Ovary (tissue), 9 donors: ENCODE measurements around the gene SEMA3B. TPM values are rescaled to one million over a fixed set of nuclear protein-coding genes. Genes with fewer than 3 reads are reported as not detected.

Source experiments
- DNase-seq, 5 donors: peaks; one replicate each; pipeline ENCODE4 v3.0.0-alpha.2; 2019 to 2020
- H3K27ac ChIP-seq, 2 donors: fragments of 200-600 bp; one replicate each; pipeline versions ENCODE4 v1.5.1 to v1.8.0; 2019 to 2022
- H3K27me3 ChIP-seq: fragments of 200-600 bp; one replicate; pipeline ENCODE4 v1.8.0; 2022
- H3K36me3 ChIP-seq: fragments of 200-600 bp; sonication (generic); one replicate; pipeline ENCODE4 v1.5.1; 2019
- H3K4me1 ChIP-seq: one replicate; pipeline ENCODE4 v1.8.1; 2013; ENCODE audit warnings: mild to moderate bottlenecking, moderate library complexity; ENCODE audit not compliant: insufficient read depth
- H3K4me3 ChIP-seq: fragments of 200-600 bp; sonication (generic); one replicate; pipeline ENCODE4 v1.5.1; 2017
- H3K9me3 ChIP-seq, 2 donors: fragments of 200-600 bp in 1 of 2; sonication (generic) in 1 of 2; one replicate each; pipeline versions ENCODE4 v1.5.1 to v1.8.1; 2013 to 2019; ENCODE audit warnings: mild to moderate bottlenecking in 1 of 2, moderate library complexity in 1 of 2
- CTCF ChIP-seq, 3 donors: fragments of 450-650 bp in 2 of 3; fragments of 200-600 bp in 1 of 3; IDR thresholded peaks; one replicate each; pipeline versions ENCODE4 v1.5.1 to v1.8.0; 2016 to 2022; ENCODE audit warnings: antibody characterized with exemption in 3 of 3, mild to moderate bottlenecking in 1 of 3
- EP300 ChIP-seq: sonication (generic); formaldehyde crosslinking; IDR thresholded peaks from one replicate; pipeline ENCODE4 v1.6.1; 2017; ENCODE audit warnings: antibody characterized with exemption
- POLR2A ChIP-seq: fragments of 450-650 bp; IDR thresholded peaks from one replicate; pipeline ENCODE4 v1.6.1; 2017; ENCODE audit warnings: antibody characterized with exemption, mild to moderate bottlenecking, moderate library complexity
- WGBS, 3 donors: extraction: QIAGEN DNeasy Blood & Tissue Kit in 1 of 3; methylation state at CpG; one replicate each; pipeline versions ENCODE4 v1.1.5 to v1.1.7; 2013 to 2017; 5-methylcytosine and 5-hydroxymethylcytosine counted together
- intact Hi-C, 4 donors: fragments of 100-400 bp; cut with DNase I; formaldehyde crosslinking; loops; one replicate each; pipeline versions ENCODE4 v1.11.0 to v1.15.1; 2022 to 2023
- polyA plus RNA-seq, 2 donors: library from polyadenylated mRNA; stranded (reverse); fragments of 200-250 nt in 1 of 2; fragments of 350-450 nt in 1 of 2; fragmentation: Illumina TruSeq in 1 of 2; extraction: RNeasy Lipid Tissue Mini Kit (QIAGEN cat#74804) in 1 of 2; gene quantifications; one replicate each; pipeline ENCODE4 v1.2.3, GENCODE V29; 2013 to 2014
- total RNA-seq, 7 donors: library from RNA; depleted of rRNA in 2 of 7; stranded (reverse); fragments of >200 nt in 2 of 7; fragmentation: NEBNext Ultra II Directional in 3 of 7; extraction: Animal tissue kit (Norgen Biotek cat#: 25700) in 3 of 7; gene quantifications; one replicate each; pipeline versions ENCODE4 v1.1.0 to v1.2.4, GENCODE V29; 2016 to 2023
- donor health status: DM: no; HTN: no; CAD: no; lungs with moderate emphysema.
- donor health status: DM: no; HTN: no; CAD: no.
- donor health status: Bipolar disorder and iron deficiency.
- donor health status: DM: yes; HTN: yes; CAD: no.
- donor health status: DM: no; HTN: no; CAD: no.
- donor health status: DM: yes; HTN: yes; CAD: no.

SEMA3B gene
- total and polyA plus RNA-seq, 9 donors = 5.0 to 224 (median 51.1) TPM

GRCh38 chr3:50287262-50287661, 18.3 kb downstream of the SEMA3B start:
- Histone ChIP-seq H3K9me3 (no peaks in the 10 kb centered on the region), H3K27me3 (no peaks in the 10 kb centered on the region), H3K27ac (no peak overlapping the region), H3K4me1 (peaks cover 3% of the 10 kb centered on the region), H3K36me3 (no peaks in the 10 kb centered on the region), H3K4me3 (no peak overlapping the region)
- intact Hi-C loops = no loop called here
- TF ChIP-seq POLR2A = no peak
- no peak for TF ChIP-seq CTCF (IDR thresholded peaks at IDR 0.05)
- TF ChIP-seq EP300 = no peak
- WGBS, 3 donors = 67 to 84% (median 83%) methylated on average over 1 of the region's 1 CpG
- no peak for DNase-seq

GRCh38 chr3:50288387-50289007, 19.6 kb downstream of the SEMA3B start:
- intact Hi-C loops = no loop called here
- Histone ChIP-seq H3K4me1 (peaks cover 6% of the 10 kb centered on the region), H3K4me3 (no peak overlapping the region), H3K27ac (no peak overlapping the region), H3K9me3 (no peaks in the 10 kb centered on the region), H3K27me3 (no peaks in the 10 kb centered on the region), H3K36me3 (no peaks in the 10 kb centered on the region)
- 90 to 93% (median 92%) methylated on average over 23 of the region's 23 CpGs for WGBS, 3 donors
- TF ChIP-seq CTCF (IDR thresholded peaks at IDR 0.05) = no peak
- TF ChIP-seq EP300 = no peak
- no peak for TF ChIP-seq POLR2A
- no peak for DNase-seq

- Histone ChIP-seq H3K27me3 (no peaks in the 10 kb centered on the region), H3K4me1 (peaks cover 6% of the 10 kb centered on the region), H3K36me3 (no peaks in the 10 kb centered on the region), H3K9me3 (no peaks in the 10 kb centered on the region), H3K27ac (no peak overlapping the region), H3K4me3 (no peak overlapping the region)
- 86 to 90% (median 89%) methylated on average over 6 of the region's 6 CpGs for WGBS, 3 donors
- intact Hi-C loops = no loop called here
- no peak for DNase-seq
- TF ChIP-seq EP300 (no peak), POLR2A (no peak)
Observed at GRCh38 chr3:50289130-50289529, 20.2 kb downstream of the SEMA3B start.

- DNase-seq = peak in 4 of 5 donors; percentile 53 to 66 (median 56)
- intact Hi-C loops = no loop called here
- Histone ChIP-seq H3K27ac (no peak overlapping the region), H3K27me3 (no peaks in the 10 kb centered on the region), H3K36me3 (no peaks in the 10 kb centered on the region), H3K4me1 (peaks cover 6% of the 10 kb centered on the region), H3K4me3 (no peak overlapping the region), H3K9me3 (no peaks in the 10 kb centered on the region)
- 76 to 83% (median 80%) methylated on average over 16 of the region's 16 CpGs for WGBS, 3 donors
- TF ChIP-seq POLR2A (no peak), CTCF (IDR thresholded peaks at IDR 0.05) (no peak), EP300 (no peak)
Observed at GRCh38 chr3:50290161-50290641, 21.3 kb downstream of the SEMA3B start.
